NT2/D1 (cell line): ENCODE measurements around the gene HYDIN.

Experiments
- DNase-seq: peaks from one replicate; pipeline ENCODE4 v3.0.0-alpha.2; 2011; ENCODE audit warnings: low read depth, low spot score
- H3K27me3 ChIP-seq: 2 replicates; pipeline ENCODE4 v1.6.0; 2011; ENCODE audit warnings: mild to moderate bottlenecking; ENCODE audit not compliant: insufficient read length, insufficient read depth
- H3K36me3 ChIP-seq: 2 replicates; pipeline ENCODE4 v1.6.1; 2011; ENCODE audit warnings: mild to moderate bottlenecking, low read length, mixed read lengths; ENCODE audit not compliant: insufficient read depth, insufficient read length
- H3K4me1 ChIP-seq: 2 replicates; pipeline ENCODE4 v1.5.1; 2011; ENCODE audit not compliant: insufficient read depth, insufficient read length
- H3K4me3 ChIP-seq: 2 replicates; pipeline ENCODE4 v1.5.1; 2011; ENCODE audit warnings: low read depth; ENCODE audit not compliant: insufficient read length
- H3K9ac ChIP-seq: 2 replicates; pipeline ENCODE4 v1.6.0; 2011; ENCODE audit warnings: low read depth; ENCODE audit not compliant: insufficient read length
- H3K9me3 ChIP-seq: 2 replicates; pipeline ENCODE4 v1.5.1; 2011; ENCODE audit warnings: mild to moderate bottlenecking, low read length; ENCODE audit not compliant: insufficient read depth
- SUZ12 ChIP-seq: IDR thresholded peaks from 2 replicates; pipeline ENCODE4 v1.6.1; 2011; ENCODE audit not compliant: insufficient read length, insufficient read depth; ENCODE audit errors: extremely low read depth
- YY1 ChIP-seq: IDR thresholded peaks from 2 replicates; pipeline ENCODE4 v1.6.1; 2011; ENCODE audit not compliant: insufficient read length, insufficient read depth
- ZNF274 ChIP-seq: IDR thresholded peaks from 2 replicates; pipeline ENCODE4 v1.6.1; 2011; ENCODE audit warnings: mild to moderate bottlenecking, low read depth, low read length

HYDIN gene

GRCh38 chr16:70784692-70785555 lies 445.6 kb downstream of the HYDIN start:
- TF ChIP-seq ZNF274 (no peak), SUZ12 (no peak), YY1 (no peak)
- DNase-seq = no peak
- Histone ChIP-seq H3K9ac (no peak overlapping the region), H3K4me3 (no peak overlapping the region), H3K9me3 (peaks cover 21% of the 10 kb centered on the region; the same call in 1 of the 2 replicates), H3K4me1 (no peaks in the 10 kb centered on the region), H3K36me3 (peaks cover 96% of the 10 kb centered on the region), H3K27me3 (no peaks in the 10 kb centered on the region)

- H3K36me3 ChIP-seq = peaks cover 93% of the 10 kb centered on the region
- no peak for DNase-seq
- TF ChIP-seq SUZ12 (no peak), YY1 (no peak), ZNF274 (no peak)
Observed at GRCh38 chr16:70782237-70782636, 448.3 kb downstream of the HYDIN start.

GRCh38 chr16:70781800-70782199 lies 448.7 kb downstream of the HYDIN start:
- peaks cover 92% of the 10 kb centered on the region for H3K36me3 ChIP-seq

More at GRCh38 chr16:70782237-70782636, 448.3 kb downstream of the HYDIN start:
- Histone ChIP-seq H3K9ac (no peak overlapping the region), H3K9me3 (peaks cover 21% of the 10 kb centered on the region; the same call in 1 of the 2 replicates), H3K4me3 (no peak overlapping the region), H3K27me3 (no peaks in the 10 kb centered on the region), H3K4me1 (no peaks in the 10 kb centered on the region)

GRCh38 chr16:70780546-70780945 lies 450.0 kb downstream of the HYDIN start:
- no peak overlapping the region for H3K9ac ChIP-seq
- no peaks in the 10 kb centered on the region for H3K4me1 ChIP-seq
- H3K36me3 ChIP-seq = peaks cover 85% of the 10 kb centered on the region
- no peaks in the 10 kb centered on the region for H3K27me3 ChIP-seq
- no peak for DNase-seq
- H3K4me3 ChIP-seq = no peak overlapping the region
- TF ChIP-seq YY1 (no peak), ZNF274 (no peak), SUZ12 (no peak)
- H3K9me3 ChIP-seq = peaks cover 21% of the 10 kb centered on the region; the same call in 1 of the 2 replicates

More at GRCh38 chr16:70781800-70782199, 448.7 kb downstream of the HYDIN start:
- TF ChIP-seq SUZ12 (no peak), ZNF274 (no peak), YY1 (no peak)
- no peak overlapping the region for H3K9ac ChIP-seq
- H3K4me3 ChIP-seq = no peak overlapping the region
- peaks cover 21% of the 10 kb centered on the region; the same call in 1 of the 2 replicates for H3K9me3 ChIP-seq
- no peak for DNase-seq
- H3K27me3 ChIP-seq = no peaks in the 10 kb centered on the region
- H3K4me1 ChIP-seq = no peaks in the 10 kb centered on the region

- Histone ChIP-seq H3K4me3 (no peak overlapping the region), H3K4me1 (no peaks in the 10 kb centered on the region), H3K27me3 (no peaks in the 10 kb centered on the region), H3K36me3 (peaks cover 79% of the 10 kb centered on the region), H3K9me3 (peaks cover 21% of the 10 kb centered on the region; the same call in 1 of the 2 replicates), H3K9ac (no peak overlapping the region)
- TF ChIP-seq ZNF274 (no peak), SUZ12 (no peak), YY1 (no peak)
- no peak for DNase-seq
Observed at GRCh38 chr16:70779361-70779760, 451.2 kb downstream of the HYDIN start.

- H3K36me3 ChIP-seq = peaks cover 78% of the 10 kb centered on the region
- peak; percentile 40 for DNase-seq
- no peaks in the 10 kb centered on the region for H3K27me3 ChIP-seq
- H3K9me3 ChIP-seq = peaks cover 21% of the 10 kb centered on the region; the same call in 1 of the 2 replicates
- no peak overlapping the region for H3K9ac ChIP-seq
- no peak for TF ChIP-seq SUZ12
- no peak for TF ChIP-seq ZNF274
- TF ChIP-seq YY1 = no peak
- H3K4me1 ChIP-seq = no peaks in the 10 kb centered on the region
- no peak overlapping the region for H3K4me3 ChIP-seq
Observed at GRCh38 chr16:70778901-70779309, 451.6 kb downstream of the HYDIN start.

GRCh38 chr16:70777973-70778406 lies 452.5 kb downstream of the HYDIN start:
- DNase-seq = no peak
- no peak for TF ChIP-seq SUZ12
- TF ChIP-seq YY1 = no peak
- TF ChIP-seq ZNF274 = no peak
- Histone ChIP-seq H3K9ac (no peak overlapping the region), H3K36me3 (peaks cover 76% of the 10 kb centered on the region), H3K4me3 (no peak overlapping the region), H3K9me3 (peaks cover 21% of the 10 kb centered on the region; the same call in 1 of the 2 replicates), H3K27me3 (no peaks in the 10 kb centered on the region), H3K4me1 (no peaks in the 10 kb centered on the region)
